Measurements from ENCODE around the gene IL27RA.

DNA sequence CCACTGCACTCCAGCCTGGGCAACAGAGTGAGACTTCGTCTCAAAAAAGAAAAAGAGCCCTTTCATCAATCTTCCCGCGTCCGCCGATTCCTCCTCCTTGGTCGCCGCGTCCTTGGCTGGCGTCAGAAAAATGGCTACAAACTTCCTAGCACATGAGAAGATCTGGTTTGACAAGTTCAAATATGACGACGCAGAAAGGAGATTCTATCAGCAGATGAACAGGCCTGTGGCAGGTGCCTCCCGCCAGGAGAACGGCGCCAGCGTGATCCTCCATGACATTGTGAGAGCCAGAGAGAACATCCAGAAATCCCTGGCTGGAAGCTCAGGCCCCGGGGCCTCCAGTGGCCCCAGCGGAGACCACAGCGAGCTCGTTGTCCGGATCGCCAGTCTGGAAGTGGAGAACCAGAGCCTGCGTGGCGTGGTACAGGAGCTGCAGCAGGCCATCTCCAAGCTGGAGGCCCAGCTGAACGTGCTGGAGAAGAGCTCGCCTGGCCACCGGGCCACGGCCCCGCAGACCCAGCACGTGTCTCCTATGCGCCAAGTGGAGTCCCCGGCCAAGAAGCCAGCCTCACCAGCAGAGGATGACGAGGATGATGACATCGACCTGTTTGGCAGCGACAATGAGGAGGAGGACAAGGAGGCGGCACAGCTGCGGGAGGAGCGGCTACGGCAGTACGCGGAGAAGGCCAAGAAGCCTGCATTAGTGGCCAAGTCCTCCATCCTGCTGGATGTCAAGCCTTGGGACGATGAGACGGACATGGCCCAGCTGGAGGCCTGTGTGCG lies 38.9 kb downstream of the IL27RA start:
- TF ChIP-seq CTCF (conservative IDR thresholded peaks at IDR 0.05; ENCODE audit: low read length) (no peak), EZH2phosphoT487 (IDR thresholded peaks at IDR 0.05; ENCODE audit: borderline replicate concordance) (no peak)
